ENCODE measurements around the gene CCR5AS.
A peak's percentile ranks its signal among the peaks of the same experiment; 100 is the strongest.

The CCR5AS gene

GRCh38 chr3:46427916-46428833 lies 21.3 kb upstream of the CCR5AS start:
- Histone ChIP-seq H4K91ac (replicated peaks; ENCODE audit: insufficient read length, low read length) (no peak overlapping the region), H3K79me1 (ENCODE audit: low read depth, low read length) (no peaks in the 10 kb centered on the region; the same call in 1 of the 2 replicates), H2BK15ac (ENCODE audit: low read length) (no peak overlapping the region), H2BK20ac (ENCODE audit: low read length) (0 out of 2 replicates have a peak overlapping the region, but pooled peaks have one; percentile 37), H3K4me1 (replicated peaks in 1 of 4; ENCODE audit: control insufficient read depth in 3 of 4, insufficient read depth in 4 of 4, low read length in 3 of 4) (peaks cover 0 to 4% (median 0%) of the 10 kb centered on the region in 4 experiments; a peak in 1 of 7 replicates), H2AK5ac (ENCODE audit: low read depth, low read length) (no peak overlapping the region), H3K36me3 (ENCODE audit: control insufficient read depth in 2 of 4, insufficient read depth in 4 of 4, low read length in 3 of 4) (no peaks in the 10 kb centered on the region), H3K23me2 (ENCODE audit: low read depth, low read length) (no peaks in the 10 kb centered on the region), H2BK120ac (replicated peaks; ENCODE audit: low read depth, low read length) (no peak overlapping the region), H4K5ac (ENCODE audit: insufficient read length, low read depth, low read length) (no peak overlapping the region), H3K79me2 (ENCODE audit: control insufficient read depth in 1 of 2, insufficient read depth in 2 of 2, low read length in 2 of 2) (no peaks in the 10 kb centered on the region), H3K27me3 (replicated peaks in 1 of 4; ENCODE audit: control insufficient read depth in 3 of 4, extremely low read depth in 1 of 4, insufficient read depth in 3 of 4, low read length in 3 of 4) (no peaks in the 10 kb centered on the region), H3K56ac (replicated peaks; ENCODE audit: insufficient read length, low read depth, low read length) (no peak overlapping the region), H3K4me2 (ENCODE audit: insufficient read depth in 1 of 2, low read depth in 2 of 2, low read length in 2 of 2) (no peak overlapping the region), H3K4ac (replicated peaks; ENCODE audit: insufficient read length, low read depth, low read length) (no peak overlapping the region), H2BK5ac (ENCODE audit: low read depth, low read length) (no peak overlapping the region), H3K18ac (ENCODE audit: extremely low read depth, low read length) (no peak overlapping the region), H3K14ac (ENCODE audit: insufficient read length) (no peak overlapping the region), H4K8ac (ENCODE audit: extremely low read depth, insufficient read depth, low read length) (no peak overlapping the region), H3K9me3 (ENCODE audit: insufficient read depth in 2 of 2, low read depth in 1 of 2, low read length in 1 of 2) (peaks cover 5% of the 10 kb centered on the region in 2 experiments; a peak in 3 of 4 replicates), H4K20me1 (replicated peaks in 1 of 2; ENCODE audit: control insufficient read depth in 1 of 2, insufficient read depth in 2 of 2, low read length in 2 of 2) (no peaks in the 10 kb centered on the region), H2BK12ac (ENCODE audit: low read depth, low read length) (0 out of 2 replicates have a peak overlapping the region, but pooled peaks have one; percentile 50), H3K9ac (replicated peaks in 1 of 4; ENCODE audit: extremely low read depth in 1 of 4, low read depth in 3 of 4, low read length in 3 of 4) (no peak overlapping the region), H3K23ac (ENCODE audit: insufficient read length) (no peak overlapping the region), H3K4me3 (ENCODE audit: extremely low read depth in 1 of 4, insufficient read depth in 2 of 4, low read depth in 3 of 4, low read length in 4 of 4) (no peak overlapping the region), H2AFZ (ENCODE audit: low read length) (no peak overlapping the region), H3K27ac (ENCODE audit: low read depth, low read length) (no peak overlapping the region)
- DNase-seq (ENCODE audit: low read depth in 1 of 2, low spot score in 2 of 2) (no peak), FAIRE-seq (no peak)
- ChIA-PET CTCF (ENCODE audit: partially characterized antibody) (interaction anchor here (0.8 to 4.6 kb wide), 15 partner anchors 9 to 489 kb away, joined by 3 to 31 read pairs (median 4); partner anchors contain the start of genes CCR5AS and CCRL2), POLR2A (ENCODE audit: partially characterized antibody) (no interaction called here)
- TF ChIP-seq RAD21 (IDR thresholded peaks at IDR 0.05 in 1 of 2, conservative IDR thresholded peaks at IDR 0.05 in 1 of 2; ENCODE audit: low read depth in 2 of 2, low read length in 2 of 2) (peak in 1 of 2 experiments; percentile 19; a peak in 1 of 4 replicates), TAF1 (IDR thresholded peaks at IDR 0.05; ENCODE audit: low read depth, low read length) (no peak)
- 90% methylated on average over 10 of the region's 10 CpGs; no CpG with 5 or more reads in 1 of the 2 experiments for WGBS, 2 experiments (ENCODE audit: extremely low coverage in 1 of 2, insufficient coverage in 1 of 2, insufficient read length in 1 of 2, insufficient replicate concordance in 2 of 2, low coverage in 1 of 2, low lambda C conversion rate in 2 of 2, missing lambda C conversion rate in 1 of 2)
